HG03139 (cell line): ENCODE results near the gene ANKRD13B.
"Not testable (repeated sequence)": the region's sequence is repeated elsewhere in the genome, so short reads cannot be mapped to it uniquely, and the experiment has no call there.

Source experiments
- ATAC-seq: cut with Tn5 transposase; IDR thresholded peaks from one replicate; pipeline ENCODE4 v1.9.1; 2021; ENCODE audit not compliant: unreplicated experiment

The ANKRD13B gene

DNA sequence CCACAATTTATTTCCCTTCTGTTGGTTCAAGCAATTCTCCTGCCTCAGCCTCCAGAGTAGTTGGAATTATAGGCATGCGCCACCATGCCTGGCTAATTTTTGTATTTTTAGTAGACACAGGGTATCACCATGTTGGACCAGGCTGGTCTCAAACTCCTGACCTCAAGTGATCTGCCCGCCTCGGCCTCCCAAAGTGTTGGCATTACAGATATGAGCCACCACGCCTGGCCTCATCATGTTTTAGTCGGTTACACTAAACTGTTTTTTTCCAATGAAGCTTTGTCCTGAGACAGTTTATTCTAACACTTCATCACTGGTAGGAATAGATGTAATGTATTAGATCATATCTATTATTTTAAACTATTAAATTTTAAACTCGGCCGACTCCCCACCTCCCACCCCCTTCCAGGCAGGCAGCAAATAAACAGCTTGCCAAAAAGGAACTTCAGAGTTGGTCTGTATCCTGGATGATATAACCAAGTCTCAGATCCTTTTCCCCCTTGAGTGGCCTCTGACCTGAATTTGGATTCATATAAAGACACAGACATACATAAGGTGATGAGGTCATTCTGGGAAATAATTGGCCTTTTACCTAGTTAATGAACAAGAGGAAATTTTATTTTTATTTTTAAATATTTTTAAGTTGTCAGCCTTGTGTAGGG is 48.2 kb downstream of the ANKRD13B start:
- ATAC-seq, result no peak

DNA sequence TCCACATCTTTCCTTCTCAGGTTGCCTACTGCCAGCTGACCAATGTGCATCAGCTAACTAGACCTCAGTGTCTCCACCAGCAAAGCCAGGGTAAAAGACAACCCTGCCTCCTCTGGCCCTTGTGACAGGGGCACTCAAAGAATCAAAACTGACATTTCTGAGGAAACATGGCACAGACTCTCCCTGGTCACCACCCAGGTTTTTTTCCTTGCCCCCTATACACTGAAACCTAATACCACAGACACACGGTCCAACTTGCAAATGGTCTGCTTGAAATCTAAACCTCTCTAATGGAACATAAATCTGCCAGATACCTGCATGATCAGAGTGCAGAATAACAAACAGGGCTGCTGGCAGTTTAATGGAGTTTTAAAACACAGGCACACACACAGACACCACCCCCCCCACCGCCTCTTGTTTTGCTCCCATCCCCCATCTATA is 49.3 kb downstream of the ANKRD13B start:
- no peak for ATAC-seq

DNA sequence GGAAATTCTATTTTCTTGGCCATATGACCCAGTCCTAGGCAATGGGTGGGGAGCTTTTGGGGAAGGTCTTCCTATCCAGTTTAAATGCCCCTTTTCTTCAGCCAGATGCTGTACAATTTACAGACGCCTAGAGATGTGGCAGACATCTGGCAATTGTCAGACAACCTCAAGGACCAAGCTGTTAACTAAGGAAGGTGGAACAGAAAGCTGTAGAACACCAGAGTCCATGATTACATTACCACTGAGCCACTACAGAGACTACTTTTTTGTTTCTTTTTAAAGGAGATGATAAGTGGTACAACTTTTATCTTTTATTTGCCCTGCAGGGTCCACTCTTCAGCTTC is 50.9 kb downstream of the ANKRD13B start:
- ATAC-seq, result no peak

DNA sequence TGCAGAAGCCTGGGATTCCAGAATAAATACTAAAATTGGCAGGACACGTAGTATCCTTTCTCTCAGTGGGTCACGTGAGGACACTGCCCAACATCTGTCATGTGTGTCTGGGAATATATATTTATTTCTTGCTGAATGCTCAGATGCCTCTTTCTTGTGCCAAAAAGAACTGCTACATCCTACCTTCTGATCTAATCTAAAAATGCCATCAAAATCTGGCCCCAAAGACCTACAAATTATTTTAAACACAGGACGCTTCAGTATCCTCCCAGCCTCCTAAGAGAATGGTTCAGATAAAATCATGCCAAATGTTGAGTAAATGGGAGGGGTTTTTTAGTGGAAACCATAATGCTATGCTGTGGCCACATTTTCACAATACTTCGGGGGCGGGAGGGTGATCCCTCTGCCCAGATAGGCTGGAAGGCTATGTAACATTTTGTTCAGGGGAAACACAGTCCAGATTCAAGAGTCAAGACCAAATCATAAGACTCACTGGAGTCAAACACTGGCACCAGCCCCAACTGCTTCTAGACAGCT is 52.7 kb downstream of the ANKRD13B start:
- ATAC-seq, result no peak

DNA sequence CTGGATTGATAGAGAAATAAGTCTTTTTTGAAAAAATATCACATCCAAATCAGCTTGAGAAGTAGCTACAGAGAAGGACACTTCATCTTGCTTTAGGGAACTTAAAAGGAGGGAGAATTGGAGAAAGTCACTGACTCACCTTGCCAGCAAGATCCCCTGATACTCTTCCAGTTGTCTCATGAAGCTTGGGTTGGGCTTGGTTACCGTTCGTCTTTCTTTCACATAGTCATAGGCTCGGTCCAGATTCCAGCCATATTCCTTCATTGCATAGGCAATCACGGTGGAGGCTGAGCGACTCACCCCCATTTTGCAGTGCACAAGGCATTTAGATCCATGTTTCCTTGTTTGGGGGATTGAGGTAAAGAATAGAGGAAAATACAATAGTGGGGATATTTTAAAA is 55.1 kb downstream of the ANKRD13B start:
- ATAC-seq, result no peak

DNA sequence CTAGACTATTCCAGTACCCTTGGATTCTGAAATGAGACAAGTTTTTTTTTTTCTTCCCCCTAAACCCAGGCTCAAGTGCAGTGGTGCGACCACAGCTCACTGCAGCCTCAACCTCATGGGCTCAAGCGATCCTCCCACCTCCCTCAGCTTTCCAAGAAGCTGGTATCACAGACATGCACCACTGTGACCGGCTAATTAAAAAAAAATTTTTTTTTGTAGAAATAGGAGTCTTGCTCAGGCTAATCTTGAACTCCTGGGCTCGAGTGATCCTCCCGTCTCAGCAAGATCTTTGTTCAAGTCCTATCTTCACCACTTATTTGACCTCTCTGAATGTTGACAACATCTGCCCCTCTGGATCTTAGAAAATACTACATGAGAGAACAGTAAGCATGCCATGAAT is 56.4 kb downstream of the ANKRD13B start:
- ATAC-seq, result no peak

DNA sequence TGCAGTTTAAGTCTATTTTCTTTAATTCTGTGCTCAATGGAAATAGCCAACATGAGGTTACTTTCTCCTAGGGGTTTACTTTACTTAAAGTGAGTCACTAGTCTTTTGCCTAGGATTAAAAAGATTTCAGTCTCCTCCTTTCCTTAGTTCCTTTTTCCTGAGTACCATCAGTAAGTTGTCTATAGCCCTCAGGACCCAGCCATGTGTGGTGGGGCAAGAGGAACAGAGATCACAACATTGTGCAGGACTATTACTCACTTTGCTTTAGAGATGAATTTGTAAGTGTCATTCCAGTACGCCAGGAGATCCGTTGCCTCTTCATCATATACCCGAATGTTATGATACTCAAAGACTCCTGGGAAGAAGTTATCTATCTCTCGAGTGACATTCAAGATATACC is 57.5 kb downstream of the ANKRD13B start:
- no peak for ATAC-seq

DNA sequence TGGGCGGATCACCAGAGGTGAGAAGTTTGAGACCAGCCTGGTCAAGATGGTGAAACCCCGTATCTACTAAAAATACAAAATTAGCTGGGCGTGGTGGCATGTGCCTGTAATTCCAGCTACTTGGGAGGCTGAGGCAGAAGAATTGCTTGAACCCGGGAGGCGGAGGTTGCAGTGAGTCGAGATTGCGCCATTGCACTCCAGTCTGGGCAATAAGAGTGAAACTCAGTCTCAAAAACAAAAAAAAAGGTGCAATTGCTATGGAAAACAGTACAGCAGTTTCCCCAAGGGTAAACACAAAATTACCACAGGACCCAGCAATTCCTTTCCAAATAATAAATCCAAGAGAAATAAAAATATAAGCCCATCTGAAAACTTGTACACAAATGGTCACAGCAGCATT is 59.0 kb downstream of the ANKRD13B start:
- not testable (repeated sequence) for ATAC-seq

DNA sequence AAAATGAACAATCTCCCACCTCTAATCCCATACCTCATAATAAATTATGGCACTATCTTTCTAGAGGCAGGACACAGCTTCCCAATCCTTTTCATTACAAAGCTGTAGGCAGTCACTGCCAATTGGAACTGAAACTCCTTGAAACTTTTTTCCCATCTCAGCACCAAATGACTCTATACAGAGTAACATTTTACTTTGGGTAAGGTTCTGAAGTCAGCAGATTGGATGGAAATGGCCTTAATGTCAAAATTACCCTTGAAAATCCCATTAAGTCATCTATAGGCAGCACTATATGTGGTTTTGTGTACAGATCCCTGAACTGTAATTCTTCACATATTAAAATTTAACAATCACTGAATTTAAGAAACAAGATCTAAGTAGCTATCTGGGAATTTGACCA is 60.0 kb downstream of the ANKRD13B start:
- no peak for ATAC-seq

DNA sequence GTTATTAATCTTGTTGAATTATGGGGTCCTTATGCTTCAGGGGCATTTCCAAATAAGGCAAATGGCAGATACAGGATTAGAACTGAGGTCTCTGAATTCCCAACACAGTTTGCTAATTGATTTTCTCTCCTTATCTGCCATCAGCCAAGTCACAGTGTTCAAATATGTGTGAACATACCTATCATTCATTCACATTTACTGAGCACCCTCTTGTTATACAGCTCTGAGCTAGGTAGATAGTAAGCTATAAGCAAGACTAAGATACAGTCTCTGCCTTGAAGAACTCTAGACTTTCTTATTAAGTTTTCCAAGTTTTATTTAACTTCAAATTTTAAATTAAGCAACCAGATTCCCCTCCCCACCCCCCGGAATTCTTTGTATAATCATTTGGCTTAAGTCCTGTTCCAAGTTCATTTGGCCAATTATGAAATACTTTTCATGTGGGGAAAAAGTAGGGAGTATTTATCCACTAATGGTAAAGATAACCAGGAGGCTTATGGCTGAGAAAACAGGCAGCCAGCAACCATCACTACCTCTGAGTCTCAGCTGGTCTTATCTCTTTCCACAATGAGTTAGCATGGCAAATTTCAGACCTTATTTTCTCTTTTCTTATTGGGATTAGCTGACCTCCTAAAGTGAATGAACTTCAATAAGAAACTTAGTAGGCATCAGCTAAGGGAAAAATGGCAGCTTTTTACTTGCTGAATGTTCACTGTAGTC is 61.2 kb downstream of the ANKRD13B start:
- ATAC-seq, result no peak

DNA sequence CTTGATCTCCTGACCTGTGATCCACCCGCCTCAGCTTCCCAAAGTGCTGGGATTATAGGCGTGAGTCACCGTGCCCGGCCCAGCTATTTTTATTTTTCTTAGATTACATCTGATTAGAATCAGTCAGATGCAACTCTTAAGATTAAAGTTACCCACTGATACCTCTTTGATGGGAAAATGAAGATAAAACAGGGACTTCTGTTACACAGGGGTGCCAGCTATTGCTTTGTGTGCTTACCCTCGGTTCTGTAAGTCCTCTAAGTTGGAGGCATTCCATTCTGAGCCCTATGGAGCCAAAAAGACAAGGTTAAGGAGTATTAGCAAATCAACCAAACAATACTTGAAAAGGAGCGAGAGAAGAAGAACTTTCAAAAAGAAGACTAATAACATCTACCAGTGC is 62.4 kb downstream of the ANKRD13B start:
- ATAC-seq, result no peak

DNA sequence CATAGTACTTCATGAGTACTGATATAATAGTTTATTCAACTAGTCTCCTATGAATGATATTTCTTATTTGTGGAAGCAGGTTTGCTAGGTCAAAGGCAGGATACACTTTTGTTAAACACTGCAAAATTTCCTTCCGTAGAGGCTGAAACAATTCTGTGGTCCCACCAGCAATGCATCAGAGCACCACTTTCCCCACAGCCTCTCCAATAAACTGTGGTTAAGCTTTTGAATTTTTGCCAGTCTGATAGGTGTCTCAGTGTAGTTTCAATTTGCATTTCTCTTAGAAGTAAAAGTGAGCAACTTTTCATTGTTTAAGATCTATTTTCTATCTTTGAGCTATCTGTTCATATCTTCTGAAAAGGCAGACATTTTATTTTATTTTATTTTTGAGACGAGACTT is 66.2 kb downstream of the ANKRD13B start:
- ATAC-seq, result no peak

DNA sequence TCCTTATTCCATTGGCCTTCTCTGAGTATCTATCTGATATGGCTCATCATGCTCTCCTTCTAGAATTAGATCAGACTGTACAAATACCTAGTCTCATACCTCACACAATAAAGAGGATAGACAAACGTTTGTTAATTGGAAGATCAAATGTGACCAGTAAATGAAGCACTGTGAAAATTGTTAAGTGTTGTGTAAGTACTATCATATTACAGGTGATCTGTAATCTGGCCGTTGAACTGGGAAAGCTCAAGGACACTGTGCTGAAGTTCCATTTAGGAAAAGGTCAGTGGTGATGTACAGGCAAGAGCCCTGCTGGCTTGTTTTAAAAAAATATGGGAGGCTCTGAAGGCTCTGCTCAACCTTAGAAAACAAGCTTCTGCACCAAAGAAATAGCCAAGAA is 68.3 kb downstream of the ANKRD13B start:
- ATAC-seq, result no peak

DNA sequence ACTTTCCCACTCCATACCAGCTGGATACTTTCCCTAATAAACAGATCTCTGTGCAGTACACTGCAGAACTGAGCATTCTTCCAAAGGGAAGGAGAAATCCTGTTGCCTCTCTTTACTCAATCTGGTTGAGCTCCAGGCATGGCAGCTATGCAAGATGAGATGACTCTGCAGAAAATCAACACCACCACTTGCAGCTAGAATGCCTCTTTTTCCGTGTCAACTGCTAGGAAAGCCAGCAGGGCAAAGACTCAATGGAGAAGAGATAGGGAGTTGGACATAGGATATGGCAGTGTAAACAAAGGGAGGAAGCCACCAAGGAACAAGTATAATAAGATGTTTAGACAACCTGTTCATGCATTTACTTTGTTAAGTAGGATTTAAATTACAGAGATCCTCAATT is 70.2 kb downstream of the ANKRD13B start:
- ATAC-seq, result no peak
